Forelimb muscle (tissue), 1 donor: ENCODE results near the gene ANKRD9. TPM values are rescaled to one million over a fixed set of nuclear protein-coding genes. Genes with fewer than 3 reads are reported as not detected.
"Not testable (repeated sequence)": the region's sequence is repeated elsewhere in the genome, so short reads cannot be mapped to it uniquely, and the experiment has no call there.

Source experiments
- DNase-seq: peaks from one replicate; pipeline ENCODE4 v3.0.0-alpha.2; 2013; ENCODE audit warnings: low read depth
- polyA plus RNA-seq: library from polyadenylated mRNA; unstranded; fragments of 120-200 nt; gene quantifications from one replicate; pipeline ENCODE4 v1.2.1, GENCODE V29; 2013; ENCODE audit not compliant: insufficient read length

ANKRD9 gene
- 26.4 TPM for polyA plus RNA-seq

DNA sequence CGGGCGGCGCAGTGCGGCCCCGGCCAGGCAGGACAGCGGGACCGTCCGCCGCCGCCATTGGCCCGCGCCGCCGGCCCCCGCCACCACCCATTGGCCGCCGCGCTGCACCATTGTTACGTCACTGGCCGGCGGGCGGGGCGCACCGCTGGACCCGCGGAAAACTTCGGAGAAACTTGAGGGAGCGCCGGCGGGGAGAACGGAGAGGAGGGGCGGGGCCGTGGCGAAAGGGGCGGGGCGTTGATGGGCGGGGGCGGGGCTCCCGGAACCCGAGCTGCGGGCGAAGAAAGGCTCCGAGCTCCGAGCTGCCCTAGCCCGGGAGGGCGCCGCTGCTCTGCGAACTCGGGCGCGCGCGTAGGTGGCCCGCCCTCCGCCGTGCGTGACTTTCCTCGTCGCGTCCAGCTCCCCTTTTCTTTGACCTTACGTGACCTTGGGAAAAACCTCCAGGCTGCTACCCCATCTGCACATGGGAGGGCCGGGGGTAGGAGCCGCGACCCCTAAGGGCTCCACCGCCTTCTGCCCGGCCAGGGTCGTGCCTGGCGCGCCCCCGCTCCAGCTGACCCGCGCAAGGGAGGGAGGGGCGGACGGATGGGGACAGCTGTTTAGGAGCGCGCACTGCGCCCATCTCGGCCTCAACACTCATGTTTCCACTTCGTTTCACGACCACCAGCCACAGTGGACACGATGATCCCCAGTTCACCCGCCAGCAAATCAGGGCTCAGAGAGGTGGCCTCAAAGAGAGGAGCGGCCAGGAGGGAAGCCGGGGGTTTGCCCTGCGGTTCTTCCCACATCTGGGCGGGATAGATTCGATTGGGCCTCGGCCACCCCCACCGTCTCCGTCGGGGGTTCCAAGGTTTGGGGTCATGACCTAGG is at the start of gene ANKRD9:
ANKRD9 (minus strand) TSS at position 31 of the 870 bp plus-strand sequence. CDS start 1,887 bp downstream, outside the sequence.
- peak; percentile 67 for DNase-seq

- DNase-seq: no peak
Measured at GRCh38 chr14:102558556-102558955, 49.0 kb upstream of the ANKRD9 start.

- DNase-seq: no peak
Measured at GRCh38 chr14:102557434-102558226, 48.1 kb upstream of the ANKRD9 start.

GRCh38 chr14:102556098-102556677 is 46.6 kb upstream of the ANKRD9 start:
- DNase-seq: no peak

GRCh38 chr14:102554821-102555819 is 45.5 kb upstream of the ANKRD9 start:
- DNase-seq: no peak

- DNase-seq: no peak
Measured at GRCh38 chr14:102551995-102552705, 42.6 kb upstream of the ANKRD9 start.

DNA sequence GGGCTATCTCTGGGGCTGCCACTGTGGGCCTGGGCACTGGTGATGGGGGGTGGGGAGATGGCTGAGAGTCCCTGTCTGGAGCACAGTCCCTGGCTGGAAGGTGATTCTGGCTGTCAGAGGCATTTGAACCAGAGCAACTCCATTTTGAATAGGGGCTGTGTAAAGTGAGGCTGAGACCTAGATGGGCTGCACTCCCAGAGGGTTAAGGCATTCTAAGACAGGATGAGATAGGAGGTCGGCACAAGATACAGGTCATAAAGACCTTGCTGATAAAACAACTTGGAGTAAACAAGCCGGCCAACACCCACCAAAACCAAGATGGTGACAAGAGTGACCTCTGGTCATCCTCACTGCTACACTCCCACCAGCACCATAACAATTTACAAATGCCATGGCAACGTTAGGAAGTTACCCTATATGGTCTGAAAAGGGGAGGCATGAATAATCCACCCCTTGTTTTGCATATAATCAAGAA is 41.4 kb upstream of the ANKRD9 start:
- not testable (repeated sequence) for DNase-seq

- DNase-seq: no peak
Measured at GRCh38 chr14:102548616-102549240, 39.2 kb upstream of the ANKRD9 start.

DNA sequence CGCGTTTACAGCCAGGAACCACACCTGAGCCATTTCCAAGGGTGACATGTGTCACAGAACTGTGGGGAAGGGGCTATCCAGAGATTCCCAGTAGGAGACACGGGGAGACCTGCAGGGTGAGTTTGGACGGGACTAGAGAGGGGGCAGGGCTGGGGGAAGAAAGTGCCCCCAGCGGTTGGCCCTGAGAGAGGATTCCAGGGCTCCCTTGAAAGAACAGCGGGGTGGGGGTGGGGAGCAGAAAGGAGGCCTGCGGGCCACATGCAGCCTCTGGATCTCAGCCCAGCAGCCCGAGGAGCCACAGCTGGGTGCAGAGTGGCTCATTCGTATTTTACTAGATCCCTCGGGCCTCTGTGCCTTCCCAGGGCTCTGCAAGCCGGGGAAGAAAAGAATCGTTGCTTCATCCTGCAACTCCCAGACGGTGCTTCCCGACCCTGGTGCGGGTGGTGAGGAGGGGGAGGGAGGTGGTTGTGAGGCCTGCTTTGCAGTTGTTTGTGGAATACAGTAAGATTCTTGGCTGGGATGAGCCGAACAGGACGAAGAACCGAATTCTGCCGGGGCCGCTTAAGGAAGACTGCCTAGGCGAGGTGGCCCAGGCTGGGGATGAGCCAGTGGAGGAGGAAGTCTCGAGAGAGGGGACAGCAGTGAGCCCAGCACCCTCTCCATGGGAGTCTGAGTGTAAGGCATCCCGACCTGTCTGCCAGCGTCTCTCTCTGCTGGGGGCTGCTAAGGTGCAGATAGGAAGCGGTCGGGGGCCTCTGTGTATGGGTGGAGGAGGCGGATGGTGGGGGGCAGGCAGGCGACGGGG is 36.1 kb upstream of the ANKRD9 start:
- no peak for DNase-seq

GRCh38 chr14:102544747-102545460 is 35.3 kb upstream of the ANKRD9 start:
- DNase-seq: no peak

- no peak for DNase-seq
Measured at GRCh38 chr14:102544046-102544746, 34.6 kb upstream of the ANKRD9 start.

DNA sequence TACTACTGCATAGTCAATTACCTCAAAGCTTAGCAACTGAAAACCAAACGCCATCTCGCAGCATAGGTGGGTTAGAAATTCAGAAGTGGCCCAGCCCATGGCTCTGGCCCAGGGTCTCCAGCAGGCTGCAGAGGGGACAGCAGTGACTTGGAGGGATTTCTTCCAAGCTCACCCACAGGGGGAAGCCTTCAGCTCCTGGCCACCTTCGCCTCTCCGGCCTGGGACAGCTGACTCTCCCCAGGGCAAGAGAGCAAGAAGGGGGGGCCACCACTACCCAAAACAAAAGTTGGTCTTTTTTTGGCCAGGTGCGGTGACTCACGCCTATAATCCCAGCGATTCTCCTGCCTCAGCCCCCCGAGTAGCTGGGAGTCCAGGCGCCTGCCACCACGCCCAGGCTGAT is 32.2 kb upstream of the ANKRD9 start:
- DNase-seq: no peak

- DNase-seq: not testable (repeated sequence)
Measured at GRCh38 chr14:102541029-102541491, 31.5 kb upstream of the ANKRD9 start.

GRCh38 chr14:102540315-102541028 is 30.9 kb upstream of the ANKRD9 start:
- no peak for DNase-seq

GRCh38 chr14:102539544-102540314 is 30.2 kb upstream of the ANKRD9 start:
- no peak for DNase-seq
